K562 (cell line): ENCODE results near the gene TMEM41B. TPM values are rescaled to one million over a fixed set of nuclear protein-coding genes. Genes with fewer than 3 reads are reported as not detected.

Source experiments
- ATF7 ChIP-seq: fragments of 450-650 bp; IDR thresholded peaks from 2 replicates; pipeline ENCODE4 v1.7.1; 2014; ENCODE audit warnings: mild to moderate bottlenecking, moderate library complexity
- BDP1 ChIP-seq: IDR thresholded peaks from 3 replicates; pipeline ENCODE4 v1.6.1; 2011; ENCODE audit not compliant: insufficient read length, insufficient read depth
- BRF1 ChIP-seq: IDR thresholded peaks from 3 replicates; pipeline ENCODE4 v1.6.1; 2011; ENCODE audit warnings: borderline replicate concordance, mild to moderate bottlenecking; ENCODE audit not compliant: insufficient read length; ENCODE audit errors: extremely low read depth
- DACH1 ChIP-seq: fragments of 450-650 bp; IDR thresholded peaks from 2 replicates; pipeline ENCODE4 v1.6.1; 2018; ENCODE audit not compliant: partially characterized antibody
- DPF2 ChIP-seq: fragments of 450-650 bp; IDR thresholded peaks from 2 replicates; pipeline ENCODE4 v1.6.1; 2016
- POLR2AphosphoS2 ChIP-seq: IDR thresholded peaks from 2 replicates; pipeline ENCODE4 v1.6.1; 2012; ENCODE audit warnings: low read length, improper control_type of control experiment
- SFPQ ChIP-seq: fragments of 200-400 bp; formaldehyde crosslinking; IDR thresholded peaks from 2 replicates; pipeline ENCODE4 v1.6.1; 2017; ENCODE audit warnings: mild to moderate bottlenecking, low read depth, low read length, moderate library complexity
- SMARCE1 ChIP-seq: fragments of 450-650 bp; IDR thresholded peaks from 2 replicates; pipeline ENCODE4 v1.7.1; 2016; ENCODE audit warnings: mild to moderate bottlenecking
- SRSF3 ChIP-seq: fragments of 200-400 bp; formaldehyde crosslinking; IDR thresholded peaks from 2 replicates; pipeline ENCODE4 v1.6.1; 2016; ENCODE audit warnings: mild to moderate bottlenecking, low read length, moderate library complexity; ENCODE audit not compliant: insufficient read depth
- TFAP4 ChIP-seq: sonication (generic); formaldehyde crosslinking; IDR thresholded peaks from 2 replicates; pipeline ENCODE4 v1.8.0; 2022; ENCODE audit warnings: missing genetic modification reagents, mild to moderate bottlenecking, moderate library complexity, borderline replicate concordance
- ZNF347 ChIP-seq: fragments of 450-650 bp; formaldehyde crosslinking; IDR thresholded peaks from 2 replicates; pipeline ENCODE4 v1.4.0; 2020; ENCODE audit warnings: low read depth, mild to moderate bottlenecking, moderate library complexity
- ZNF561 ChIP-seq: fragments of 450-650 bp; formaldehyde crosslinking; conservative IDR thresholded peaks from 2 replicates; pipeline ENCODE4 v1.4.0; 2020; ENCODE audit warnings: mild to moderate bottlenecking, moderate library complexity
- ZNF586 ChIP-seq: fragments of 450-650 bp; formaldehyde crosslinking; conservative IDR thresholded peaks from 2 replicates; pipeline ENCODE4 v1.4.0; 2020; ENCODE audit warnings: mild to moderate bottlenecking, moderate library complexity
- polyA plus RNA-seq, 8 experiments: library from polyadenylated mRNA; depleted of rRNA in 4 of 8; stranded (reverse) in 5 of 8; unstranded in 3 of 8; fragments of >200 nt; fragmentation: Nextera tagmentation in 2 of 8; fragmentation: Illumina TruSeq in 1 of 8; extraction: Ambion mirVana in 2 of 8; extraction: Trizol in 1 of 8; gene quantifications; 2 replicates each; pipeline versions ENCODE4 v1.2.1 to v1.2.3, GENCODE V29; 2011 to 2014; ENCODE audit warnings: inconsistent platforms in 1 of 8, missing spikeins in 1 of 8
- total RNA-seq, 7 experiments: library from RNA; depleted of rRNA in 6 of 7; stranded (reverse); fragments of >200 nt in 6 of 7; fragmentation: Illumina TruSeq in 2 of 7; extraction: Trizol in 2 of 7; gene quantifications; 2 replicates each; pipeline versions ENCODE4 v1.2.1 to v1.2.3, GENCODE V29; 2011 to 2021; ENCODE audit warnings: low replicate concordance in 1 of 7
- TF ChIP-seq, protein P1 (sequence below): fragments of 250-450 bp; sonication (Bioruptor Pico); IDR thresholded peaks from 2 replicates; pipeline ENCODE4 v1.4.0; 2020
- TF ChIP-seq, protein P2 (sequence below): fragments of 250-450 bp; sonication (Bioruptor Pico); IDR thresholded peaks from 2 replicates; pipeline ENCODE4 v1.8.0; 2021; ENCODE audit warnings: moderate library complexity, mild to moderate bottlenecking, inconsistent platforms

The TMEM41B gene
- total and polyA plus RNA-seq, 9 of the 15 experiments (the other 6 are each of a cell fraction or from before 2014, with no cell fraction given), result 17.1 to 89.6 (median 48.7) TPM

DNA sequence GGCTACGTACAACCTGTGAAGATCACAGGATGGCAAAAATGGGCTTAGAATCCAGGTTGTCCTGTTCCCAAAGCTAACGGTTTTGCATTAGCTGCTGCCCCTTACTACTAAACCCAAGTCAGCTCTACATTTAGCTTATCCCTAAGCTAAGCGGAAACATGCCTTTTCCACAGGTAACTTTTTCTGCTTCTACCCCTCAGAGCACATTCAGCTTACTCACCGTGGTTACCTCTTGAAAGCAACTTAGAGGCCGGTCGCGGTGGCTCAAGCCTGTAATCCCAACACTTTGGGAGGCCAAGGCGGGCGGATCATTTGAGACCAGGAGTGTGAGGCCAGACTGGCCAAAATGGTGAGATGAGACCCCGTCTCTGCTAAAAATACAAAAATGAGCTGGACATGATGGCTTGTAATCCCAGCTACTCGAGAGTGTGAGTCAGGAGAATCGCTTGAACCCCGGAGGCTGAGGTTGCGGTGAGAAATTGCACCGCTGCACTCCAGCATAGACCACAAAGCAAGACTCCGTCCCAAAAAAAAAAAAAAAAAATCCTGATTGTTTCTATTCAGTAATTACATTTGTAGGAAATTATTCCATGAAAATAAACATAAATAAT lies 790 bp upstream of the TMEM41B start (continued):
- TF ChIP-seq TFAP4 (CRISPR knock-in tag) (0 out of 2 replicates have a peak, but pooled peaks have one; percentile 3), ZNF347 (no peak), SMARCE1 (peak; percentile 69; the same call in 1 of the 2 replicates), ATF7 (no peak), POLR2AphosphoS2 (no peak), ZNF561 (CRISPR knock-in tag) (no peak), BRF1 (no peak), SFPQ (no peak), BDP1 (no peak), ZNF586 (CRISPR knock-in tag) (no peak), SRSF3 (no peak), DACH1 (no peak), DPF2 (peak; percentile 65; the same call in 1 of the 2 replicates)
- TF ChIP-seq, protein P1, sequence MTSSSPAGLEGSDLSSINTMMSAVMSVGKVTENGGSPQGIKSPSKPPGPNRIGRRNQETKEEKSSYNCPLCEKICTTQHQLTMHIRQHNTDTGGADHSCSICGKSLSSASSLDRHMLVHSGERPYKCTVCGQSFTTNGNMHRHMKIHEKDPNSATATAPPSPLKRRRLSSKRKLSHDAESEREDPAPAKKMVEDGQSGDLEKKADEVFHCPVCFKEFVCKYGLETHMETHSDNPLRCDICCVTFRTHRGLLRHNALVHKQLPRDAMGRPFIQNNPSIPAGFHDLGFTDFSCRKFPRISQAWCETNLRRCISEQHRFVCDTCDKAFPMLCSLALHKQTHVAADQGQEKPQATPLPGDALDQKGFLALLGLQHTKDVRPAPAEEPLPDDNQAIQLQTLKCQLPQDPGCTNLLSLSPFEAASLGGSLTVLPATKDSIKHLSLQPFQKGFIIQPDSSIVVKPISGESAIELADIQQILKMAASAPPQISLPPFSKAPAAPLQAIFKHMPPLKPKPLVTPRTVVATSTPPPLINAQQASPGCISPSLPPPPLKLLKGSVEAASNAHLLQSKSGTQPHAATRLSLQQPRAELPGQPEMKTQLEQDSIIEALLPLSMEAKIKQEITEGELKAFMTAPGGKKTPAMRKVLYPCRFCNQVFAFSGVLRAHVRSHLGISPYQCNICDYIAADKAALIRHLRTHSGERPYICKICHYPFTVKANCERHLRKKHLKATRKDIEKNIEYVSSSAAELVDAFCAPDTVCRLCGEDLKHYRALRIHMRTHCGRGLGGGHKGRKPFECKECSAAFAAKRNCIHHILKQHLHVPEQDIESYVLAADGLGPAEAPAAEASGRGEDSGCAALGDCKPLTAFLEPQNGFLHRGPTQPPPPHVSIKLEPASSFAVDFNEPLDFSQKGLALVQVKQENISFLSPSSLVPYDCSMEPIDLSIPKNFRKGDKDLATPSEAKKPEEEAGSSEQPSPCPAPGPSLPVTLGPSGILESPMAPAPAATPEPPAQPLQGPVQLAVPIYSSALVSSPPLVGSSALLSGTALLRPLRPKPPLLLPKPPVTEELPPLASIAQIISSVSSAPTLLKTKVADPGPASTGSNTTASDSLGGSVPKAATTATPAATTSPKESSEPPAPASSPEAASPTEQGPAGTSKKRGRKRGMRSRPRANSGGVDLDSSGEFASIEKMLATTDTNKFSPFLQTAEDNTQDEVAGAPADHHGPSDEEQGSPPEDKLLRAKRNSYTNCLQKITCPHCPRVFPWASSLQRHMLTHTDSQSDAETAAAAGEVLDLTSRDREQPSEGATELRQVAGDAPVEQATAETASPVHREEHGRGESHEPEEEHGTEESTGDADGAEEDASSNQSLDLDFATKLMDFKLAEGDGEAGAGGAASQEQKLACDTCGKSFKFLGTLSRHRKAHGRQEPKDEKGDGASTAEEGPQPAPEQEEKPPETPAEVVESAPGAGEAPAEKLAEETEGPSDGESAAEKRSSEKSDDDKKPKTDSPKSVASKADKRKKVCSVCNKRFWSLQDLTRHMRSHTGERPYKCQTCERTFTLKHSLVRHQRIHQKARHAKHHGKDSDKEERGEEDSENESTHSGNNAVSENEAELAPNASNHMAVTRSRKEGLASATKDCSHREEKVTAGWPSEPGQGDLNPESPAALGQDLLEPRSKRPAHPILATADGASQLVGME (CRISPR knock-in tag), result 0 out of 2 replicates have a peak, but pooled peaks have one; percentile 63
- TF ChIP-seq, protein P2, sequence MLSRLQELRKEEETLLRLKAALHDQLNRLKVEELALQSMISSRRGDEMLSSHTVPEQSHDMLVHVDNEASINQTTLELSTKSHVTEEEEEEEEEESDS, result no peak
